Measurements from ENCODE around the gene LGALS7B. TPM values are rescaled to one million over a fixed set of nuclear protein-coding genes. Genes with fewer than 3 reads are reported as not detected.
"Not testable (repeated sequence)": the region's sequence is repeated elsewhere in the genome, so short reads cannot be mapped to it uniquely, and the experiment has no call there.

LGALS7B gene
- polyA plus RNA-seq (ENCODE audit: insufficient read length) = 5.4 TPM

DNA sequence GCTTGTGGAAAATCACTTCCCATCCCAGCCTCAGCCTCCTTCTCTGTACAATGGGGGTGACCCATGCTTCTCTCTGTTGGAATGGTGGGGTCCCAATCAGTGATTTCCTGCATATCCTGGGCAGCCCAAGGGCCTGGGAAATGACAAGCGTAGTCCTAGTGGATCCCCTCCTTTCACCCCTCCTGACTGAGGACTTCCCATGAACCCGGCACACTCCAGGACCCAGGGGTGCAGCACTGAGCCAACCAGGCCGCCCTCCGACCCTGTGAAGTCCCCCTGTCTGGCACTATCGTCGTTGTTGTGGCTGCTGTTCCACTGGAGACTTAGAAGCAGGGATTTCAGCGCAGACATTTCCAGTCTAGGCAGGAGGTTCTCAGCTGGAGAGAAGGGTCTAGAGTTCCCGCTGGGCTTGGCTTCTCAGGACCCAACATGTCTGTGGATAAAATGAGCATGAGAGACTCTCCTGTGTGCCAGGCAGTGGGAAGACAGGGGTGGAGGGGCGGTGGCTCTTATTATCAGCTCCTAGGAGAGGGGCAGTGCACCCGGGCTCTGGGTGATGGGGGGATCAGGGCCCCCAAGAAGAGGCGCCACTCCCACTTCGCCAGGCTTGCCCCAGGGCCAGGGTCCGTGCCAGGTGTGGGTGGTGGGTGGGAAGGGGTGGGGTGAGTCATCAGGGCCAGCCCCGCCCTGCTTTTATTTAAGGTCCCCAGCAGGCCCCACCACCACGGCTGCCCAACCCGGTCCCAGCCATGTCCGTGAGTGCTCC is at the start of gene LGALS7B:
Gene LGALS7B, plus strand, starts transcription at position 723 of the 766 bp plus-strand sequence. Its CDS starts 27 bp downstream, at position 750.
- no peak for DNase-seq

DNA sequence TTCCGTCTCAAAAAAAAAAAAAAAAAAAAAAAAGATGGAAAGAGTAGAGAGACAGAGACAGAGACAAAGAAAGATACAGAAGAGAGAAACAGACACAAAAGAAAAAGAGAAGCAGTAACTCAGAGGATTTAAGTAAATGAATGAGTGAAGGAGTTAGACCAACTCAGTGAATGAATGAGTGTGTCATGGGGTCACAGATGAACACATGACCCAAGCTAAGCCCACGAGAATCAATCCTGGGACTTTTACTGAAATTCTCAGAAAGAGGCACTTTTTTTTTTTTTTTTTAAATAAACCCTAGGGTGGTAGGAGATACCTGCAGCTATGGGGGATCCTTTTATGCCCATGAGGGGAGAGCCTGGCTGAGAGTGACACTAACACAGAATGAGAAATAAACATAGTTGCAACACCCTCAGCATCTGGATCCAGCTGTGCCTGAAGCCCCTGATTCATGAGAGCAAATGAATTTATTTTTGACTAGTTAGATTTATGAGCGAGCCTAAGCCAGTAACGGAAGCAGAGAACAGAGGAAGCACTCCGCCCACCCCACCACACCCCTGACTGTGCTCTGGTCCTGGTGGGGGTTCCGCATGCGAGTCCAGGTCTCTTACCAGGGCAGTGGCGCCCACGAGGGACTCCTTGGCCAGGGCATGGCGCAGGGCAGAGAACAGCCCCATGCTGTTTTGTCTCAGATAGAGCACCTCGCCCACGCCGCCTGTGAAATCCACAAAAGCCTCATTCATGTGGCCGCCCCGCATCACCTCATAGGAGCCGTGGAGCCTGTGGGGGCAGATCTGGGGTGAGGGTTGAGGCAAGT is 49.4 kb upstream of the LGALS7B start:
- DNase-seq = no peak

DNA sequence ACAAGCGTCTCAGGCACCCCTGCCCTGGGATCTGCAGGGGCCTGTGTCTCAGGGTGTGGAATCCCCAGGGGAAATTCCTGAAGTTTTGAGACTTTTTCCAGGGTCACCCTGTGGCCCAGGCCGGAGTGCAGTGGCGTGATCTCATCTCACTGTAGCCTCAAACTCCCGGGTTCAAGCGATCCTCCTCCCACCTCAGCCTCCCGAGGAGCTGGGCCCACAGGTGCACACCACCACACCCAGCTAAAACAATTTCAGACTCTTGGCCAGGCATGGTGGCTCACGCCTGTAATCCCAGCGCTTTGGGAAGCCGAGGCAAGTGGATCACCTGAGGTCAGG is 48.8 kb upstream of the LGALS7B start:
- DNase-seq = no peak

DNA sequence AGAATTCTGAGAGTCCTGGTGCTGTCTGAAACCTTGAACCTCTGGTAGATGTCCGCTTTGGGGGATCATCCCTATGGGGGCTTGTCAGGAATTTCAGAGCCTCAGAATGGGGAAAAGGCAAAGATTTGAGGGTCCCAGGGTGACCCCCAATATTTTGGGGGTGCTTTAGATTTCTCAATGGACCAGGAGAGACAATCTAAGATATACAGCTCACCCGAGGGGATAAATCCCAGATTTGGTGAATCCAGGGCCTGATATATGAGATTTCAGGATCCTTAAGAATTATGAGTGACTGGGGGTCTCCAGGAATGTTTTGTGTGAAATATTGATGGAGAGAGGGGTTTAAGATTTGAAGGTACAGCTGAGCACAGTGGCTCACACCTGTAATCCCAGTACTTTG is 48.1 kb upstream of the LGALS7B start:
- DNase-seq = no peak

DNA sequence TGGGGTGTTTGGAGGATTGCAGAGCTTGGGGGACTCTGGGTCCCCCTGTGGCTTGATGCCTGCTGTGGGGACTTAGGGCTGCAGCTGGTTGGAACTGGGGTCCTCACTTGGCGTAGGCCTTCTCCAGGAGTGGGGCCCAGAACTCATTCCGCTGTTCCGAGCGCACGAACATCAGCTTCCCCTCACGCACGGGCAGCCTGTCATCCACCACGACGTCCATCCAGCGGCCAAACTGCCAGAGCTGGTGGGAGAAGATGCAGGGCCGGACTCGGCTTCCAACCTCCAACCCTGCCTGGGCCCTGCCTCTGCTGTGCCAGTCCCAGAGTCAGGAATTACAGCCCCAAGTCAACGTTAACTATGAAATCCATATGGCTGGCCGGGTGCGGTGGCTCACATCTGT is 47.3 kb upstream of the LGALS7B start:
- no peak for DNase-seq

DNA sequence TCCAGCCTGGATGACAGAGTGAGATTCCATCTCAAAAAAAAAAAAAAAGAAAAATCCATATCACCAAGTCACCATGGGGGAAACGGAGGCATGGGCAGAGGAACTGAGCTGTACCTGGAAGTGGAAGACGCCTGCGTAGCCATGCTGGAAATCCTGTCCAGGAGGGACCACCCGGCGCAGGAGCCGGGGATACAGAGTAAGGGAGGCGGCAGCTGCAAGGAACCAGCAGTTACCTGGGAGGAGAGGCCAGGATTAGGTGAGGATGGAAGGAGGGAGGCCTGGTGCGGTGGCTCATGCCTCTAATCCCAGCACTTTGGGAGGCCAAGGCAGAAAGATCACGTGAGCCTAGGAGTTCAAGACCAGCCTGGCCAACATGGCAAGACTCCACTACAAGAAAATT is 46.7 kb upstream of the LGALS7B start:
- no peak for DNase-seq

DNA sequence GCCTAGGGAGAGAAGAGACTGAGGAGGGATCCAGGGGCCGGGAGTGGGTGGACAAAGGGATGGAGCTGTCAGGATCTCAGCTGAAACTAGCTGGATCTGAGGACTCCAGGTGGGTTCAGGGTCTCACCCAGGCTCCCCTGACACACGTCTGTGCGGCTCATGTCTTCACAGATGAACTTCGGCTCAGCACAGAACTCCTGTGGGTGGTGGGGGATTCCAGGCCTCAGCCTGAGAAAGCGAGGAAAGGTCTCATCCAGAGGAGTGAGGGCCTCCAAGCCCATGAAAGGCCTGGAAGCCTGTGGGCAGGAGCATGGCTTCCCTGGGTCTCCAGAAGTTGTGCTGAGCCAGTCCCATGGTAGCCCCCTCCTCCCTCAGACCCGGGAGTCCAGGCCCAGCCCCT is 46.1 kb upstream of the LGALS7B start:
- no peak for DNase-seq

DNA sequence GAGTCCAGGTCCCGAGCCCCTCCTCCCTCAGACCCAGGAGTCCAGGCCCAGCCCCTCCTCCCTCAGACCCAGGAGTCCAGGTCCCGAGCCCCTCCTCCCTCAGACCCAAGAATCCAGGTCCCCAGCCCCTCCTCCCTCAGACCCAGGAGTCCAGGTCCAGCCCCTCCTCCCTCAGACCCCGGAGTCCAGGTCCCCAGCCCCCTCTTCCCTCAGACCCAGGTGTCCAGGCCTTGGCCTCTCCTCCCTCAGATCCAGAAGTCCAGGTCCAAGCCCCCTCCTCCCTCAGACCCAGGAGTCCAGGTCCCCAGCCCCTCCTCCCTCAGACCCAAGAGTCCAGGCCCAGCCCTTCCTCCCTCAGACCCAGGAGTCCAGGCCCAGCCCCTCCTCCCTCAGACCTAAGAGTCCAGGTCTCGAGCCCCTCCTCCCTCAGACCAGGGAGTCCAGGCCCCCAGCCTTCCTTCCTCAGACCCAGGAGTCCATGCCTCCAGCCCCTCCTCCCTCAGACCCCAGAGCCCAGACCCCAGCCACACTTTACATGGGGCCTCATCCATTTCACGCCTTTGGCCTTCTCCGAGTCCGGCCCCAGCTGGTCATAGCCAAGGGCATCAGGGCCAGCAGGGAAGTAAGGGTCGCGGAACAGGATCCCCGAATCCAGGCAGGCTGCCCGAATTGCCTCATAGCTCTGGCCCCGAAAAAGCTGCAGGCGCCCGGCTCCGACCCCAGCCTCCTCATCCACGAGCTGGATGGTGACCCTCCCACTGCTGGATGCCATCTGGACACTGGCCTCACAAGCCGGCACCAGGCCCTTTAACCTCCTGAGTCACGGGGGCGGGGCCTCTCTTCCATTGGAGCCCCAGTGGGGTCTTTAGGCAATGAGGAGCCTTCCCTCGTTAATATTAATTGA is 45.4 kb upstream of the LGALS7B start:
- no peak for DNase-seq

DNA sequence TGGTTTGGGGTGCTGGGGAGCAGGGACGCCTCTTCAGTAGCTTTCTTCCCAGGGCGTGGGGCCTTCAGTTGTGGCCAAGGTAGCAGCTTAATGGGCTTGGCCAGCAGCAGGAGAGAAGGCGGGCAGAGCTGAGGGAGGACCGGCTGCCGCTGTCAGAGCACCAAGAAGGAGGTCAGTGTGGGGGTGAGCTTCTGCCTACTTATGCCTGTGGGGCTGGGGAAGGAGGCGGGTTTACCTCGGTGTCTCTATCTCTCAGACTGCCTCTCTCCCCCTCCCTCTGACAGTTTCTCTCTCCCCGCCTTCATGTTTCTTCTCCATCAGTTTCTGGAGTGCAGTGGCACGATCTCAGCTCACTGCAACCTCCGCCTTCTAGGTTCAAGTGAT is 44.7 kb upstream of the LGALS7B start, which contains the start of gene CAPN12:
Gene CAPN12, minus strand, starts transcription at position 177 of the 384 bp plus-strand sequence. CDS start 309 bp downstream, outside the sequence.
- no peak for DNase-seq

DNA sequence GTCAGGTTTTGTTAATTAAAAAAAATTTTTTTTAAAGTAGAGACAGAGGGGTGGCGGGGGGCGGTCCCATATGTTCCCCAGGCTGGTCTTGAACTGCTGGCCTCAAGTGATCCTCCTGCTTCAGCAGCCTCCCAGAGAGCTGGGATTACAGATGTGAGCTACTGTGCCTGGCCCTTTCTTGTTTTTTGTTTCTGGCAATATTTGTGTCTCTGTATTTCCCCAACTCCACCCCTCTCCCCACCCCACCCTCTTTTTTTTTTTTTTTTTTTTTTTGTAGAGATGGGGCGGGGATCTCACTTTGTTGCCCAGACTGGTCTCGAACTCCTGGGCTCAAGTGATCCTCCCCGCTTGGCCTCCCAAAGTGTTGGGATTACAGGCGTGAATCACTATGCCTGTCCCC is 44.1 kb upstream of the LGALS7B start:
- DNase-seq = no peak

DNA sequence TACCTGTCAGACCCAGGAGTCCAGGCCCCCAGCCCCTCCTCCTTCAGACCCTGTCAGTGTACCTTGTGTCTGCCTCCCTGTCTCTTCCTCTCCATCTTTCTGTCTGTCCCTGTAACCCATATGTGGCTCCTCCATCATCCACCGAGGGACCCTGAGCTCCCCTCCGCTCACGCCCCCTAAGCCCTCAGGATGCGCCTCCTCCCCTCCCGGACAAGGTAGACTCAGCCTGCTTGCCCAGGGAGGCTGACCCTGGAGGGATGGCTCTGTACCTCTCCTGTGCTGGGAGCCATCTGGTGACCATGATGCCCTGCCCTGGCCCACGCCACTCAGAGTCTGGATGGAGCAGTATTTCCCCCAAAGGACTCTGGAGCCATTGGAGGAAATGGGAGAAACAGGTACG is 43.7 kb upstream of the LGALS7B start:
- DNase-seq = no peak

DNA sequence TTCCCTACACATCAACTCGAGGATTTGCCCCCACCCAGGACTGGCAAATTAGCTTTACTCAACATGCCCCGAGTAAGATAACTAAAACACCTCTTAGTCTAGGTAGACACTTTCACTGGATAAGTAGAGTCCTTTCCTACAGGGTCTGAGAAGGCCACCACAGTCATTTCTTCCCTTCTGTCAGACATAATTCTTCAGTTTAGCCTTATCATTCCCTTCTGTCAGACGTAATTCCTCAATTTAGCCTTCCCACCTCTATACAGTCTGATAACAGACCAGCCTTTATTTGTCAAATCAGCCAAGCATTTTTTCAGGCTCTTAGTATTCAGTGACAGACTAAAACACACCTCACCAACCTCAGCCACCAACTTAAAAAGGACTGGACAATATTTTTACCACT is 35.2 kb upstream of the LGALS7B start:
- DNase-seq = not testable (repeated sequence)

DNA sequence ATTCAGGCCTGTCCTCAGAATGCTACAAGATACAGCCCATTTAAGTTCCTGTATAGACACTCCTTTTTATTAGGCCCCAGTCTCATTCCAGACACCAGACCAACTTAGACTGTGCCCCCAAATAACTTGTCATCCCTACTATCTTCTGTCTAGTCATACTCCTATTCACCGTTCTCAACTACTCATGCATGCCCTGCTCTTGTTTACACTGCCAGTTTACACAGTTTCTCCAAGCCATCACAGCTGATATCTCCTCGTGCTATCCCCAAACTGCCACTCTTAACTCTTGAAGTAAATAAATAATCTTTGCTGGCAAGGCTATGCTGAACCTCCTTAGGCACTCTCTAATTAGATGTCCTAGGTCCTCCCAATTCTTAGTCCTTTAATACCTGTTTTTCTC is 34.8 kb upstream of the LGALS7B start:
- not testable (repeated sequence) for DNase-seq

DNA sequence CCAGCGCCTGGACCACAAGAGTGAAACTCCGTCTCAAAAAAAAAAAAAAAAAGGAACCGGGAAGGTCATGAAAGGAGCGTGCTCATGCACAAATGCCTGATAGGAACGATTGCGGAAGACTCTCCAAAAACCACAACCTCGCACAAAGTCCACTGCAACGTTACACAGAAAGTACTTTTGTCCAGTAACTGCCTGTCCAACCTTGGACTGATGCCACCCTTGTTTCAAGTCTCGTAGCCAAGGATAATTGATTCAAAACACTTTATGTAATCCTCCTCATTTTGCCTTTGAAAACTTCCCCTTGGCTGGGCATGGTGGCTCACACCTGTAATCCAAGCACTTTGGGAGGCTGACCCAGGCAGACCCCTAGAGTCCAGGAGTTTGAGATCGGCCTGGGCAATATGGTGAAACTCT is 29.4 kb upstream of the LGALS7B start:
- no peak for DNase-seq

DNA sequence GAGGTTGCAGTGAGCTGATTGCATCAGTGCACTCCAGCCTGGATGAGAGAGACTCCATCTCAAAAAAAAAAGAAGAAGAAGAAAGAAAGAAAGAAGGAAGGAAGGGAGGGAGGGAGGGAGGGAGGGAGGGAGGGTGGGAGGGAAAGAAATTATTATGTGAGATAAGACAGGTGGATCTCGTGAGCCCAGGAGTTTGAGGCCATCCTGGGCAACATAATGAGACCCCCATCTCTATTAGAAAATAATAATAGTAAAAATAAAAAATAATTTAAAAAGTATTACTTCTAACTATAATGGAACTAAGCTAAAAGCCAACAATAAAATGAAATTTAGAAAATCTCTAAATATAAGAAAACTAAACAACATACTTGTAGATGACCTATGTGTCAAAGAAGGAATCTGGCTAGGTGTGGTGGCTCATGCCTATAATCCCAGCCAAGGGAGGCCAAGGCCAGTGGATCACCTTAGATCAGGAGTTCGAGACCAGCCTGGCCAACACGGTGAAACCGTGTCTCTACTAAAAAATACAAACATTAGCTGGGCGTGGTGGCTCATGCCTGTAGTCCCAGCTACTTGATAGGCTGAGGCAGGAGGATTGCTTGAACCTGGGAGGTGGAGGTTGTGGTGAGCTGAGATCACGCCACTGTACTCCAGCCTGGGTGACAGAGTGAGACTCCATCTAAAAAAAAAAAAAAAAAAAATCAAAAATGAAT is 28.0 kb upstream of the LGALS7B start:
- DNase-seq = not testable (repeated sequence)

DNA sequence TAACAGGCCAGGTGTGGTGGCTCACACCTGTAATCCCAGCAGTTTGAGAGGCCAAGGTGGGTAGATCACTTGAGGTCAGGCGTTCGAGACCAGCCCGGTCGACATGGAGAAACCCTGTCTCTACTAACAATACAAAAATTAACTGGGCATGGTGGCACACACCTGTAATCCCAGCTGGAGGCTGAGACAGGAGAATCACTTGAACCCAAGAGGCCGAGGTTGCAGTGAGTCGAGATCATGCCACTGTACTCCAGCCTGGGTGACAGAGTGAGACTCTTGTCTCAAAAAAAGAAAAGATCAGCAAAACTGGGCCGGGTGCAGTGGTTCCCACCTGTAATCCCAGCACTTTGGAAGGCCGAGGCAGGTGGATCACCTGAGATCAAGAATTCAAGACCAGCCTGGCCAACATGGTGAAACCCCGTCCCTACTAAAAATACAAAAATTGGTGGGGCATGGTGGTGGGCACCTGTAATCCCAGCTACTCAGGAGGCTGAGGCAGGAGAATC is 27.1 kb upstream of the LGALS7B start:
- DNase-seq = not testable (repeated sequence)

DNA sequence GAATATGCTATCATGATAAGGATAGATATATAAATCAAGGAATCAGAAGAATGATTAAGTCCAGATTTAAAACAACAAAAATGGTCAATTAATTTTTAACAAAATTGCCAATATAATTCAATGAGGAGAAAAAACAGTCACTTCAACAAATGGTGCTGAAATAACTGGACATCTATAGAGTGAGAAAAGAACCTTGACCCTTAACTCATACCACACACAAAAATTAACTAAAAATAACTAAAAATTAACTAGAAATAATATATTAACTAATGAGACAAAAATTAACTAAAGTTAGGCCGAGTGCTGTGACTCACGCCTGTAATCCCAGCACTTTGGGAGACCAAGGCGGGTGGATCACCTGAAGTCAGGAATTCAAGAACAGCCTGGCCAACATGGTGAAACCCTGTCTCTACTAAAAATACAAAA is 25.2 kb upstream of the LGALS7B start:
- no peak for DNase-seq

DNA sequence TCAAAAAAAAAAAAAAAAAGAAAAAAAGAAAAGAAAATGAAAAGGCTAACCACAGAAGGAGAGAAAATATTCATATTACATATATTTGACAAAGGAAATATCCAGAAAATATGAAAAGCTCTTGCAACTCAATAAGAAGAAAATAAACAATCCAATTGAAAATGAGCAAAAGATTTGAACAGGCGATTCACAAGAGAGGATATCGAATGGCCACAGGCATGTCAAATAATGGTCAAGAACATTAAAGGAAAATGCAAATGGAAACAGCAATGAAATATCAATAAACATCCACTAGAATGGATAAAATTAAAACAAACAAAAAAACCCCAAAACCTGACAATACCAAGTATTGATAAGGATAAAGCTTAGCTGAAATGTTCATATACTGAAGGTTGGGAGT is 23.8 kb upstream of the LGALS7B start:
- DNase-seq = no peak

DNA sequence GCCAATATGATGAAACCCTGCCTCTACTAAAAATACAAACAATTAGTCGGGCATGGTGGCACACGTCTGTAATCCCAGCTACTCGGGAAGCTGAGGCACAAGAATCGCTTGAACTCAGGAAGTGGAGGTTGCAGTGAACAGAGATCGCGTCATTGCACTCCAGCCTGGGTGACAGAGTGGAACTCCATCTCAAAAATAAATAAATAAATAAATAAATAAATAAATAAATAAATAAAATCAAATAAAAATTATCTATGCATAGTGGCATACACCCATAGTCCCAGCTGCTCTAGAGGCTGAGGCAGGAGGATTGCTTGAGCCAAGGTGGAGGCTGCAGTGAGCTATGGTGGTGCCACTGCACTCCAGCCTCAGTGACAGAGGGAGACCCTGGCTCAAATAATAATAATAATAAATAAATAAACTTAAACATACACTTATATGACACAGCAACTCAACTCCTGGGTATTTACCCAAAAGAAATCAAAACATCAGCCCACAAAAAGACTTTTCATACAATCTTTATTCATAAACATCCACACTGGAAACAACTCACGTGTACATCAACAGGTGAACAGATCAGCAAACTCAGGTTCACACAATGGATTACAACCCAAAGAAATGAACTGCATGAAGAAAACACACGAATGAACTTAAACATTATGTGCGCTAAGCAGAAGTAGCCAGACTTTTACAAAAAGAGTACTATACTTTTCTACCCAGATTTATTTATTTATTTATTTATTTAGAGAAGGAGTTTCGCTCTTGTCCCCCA is 22.5 kb upstream of the LGALS7B start:
- no peak for DNase-seq

DNA sequence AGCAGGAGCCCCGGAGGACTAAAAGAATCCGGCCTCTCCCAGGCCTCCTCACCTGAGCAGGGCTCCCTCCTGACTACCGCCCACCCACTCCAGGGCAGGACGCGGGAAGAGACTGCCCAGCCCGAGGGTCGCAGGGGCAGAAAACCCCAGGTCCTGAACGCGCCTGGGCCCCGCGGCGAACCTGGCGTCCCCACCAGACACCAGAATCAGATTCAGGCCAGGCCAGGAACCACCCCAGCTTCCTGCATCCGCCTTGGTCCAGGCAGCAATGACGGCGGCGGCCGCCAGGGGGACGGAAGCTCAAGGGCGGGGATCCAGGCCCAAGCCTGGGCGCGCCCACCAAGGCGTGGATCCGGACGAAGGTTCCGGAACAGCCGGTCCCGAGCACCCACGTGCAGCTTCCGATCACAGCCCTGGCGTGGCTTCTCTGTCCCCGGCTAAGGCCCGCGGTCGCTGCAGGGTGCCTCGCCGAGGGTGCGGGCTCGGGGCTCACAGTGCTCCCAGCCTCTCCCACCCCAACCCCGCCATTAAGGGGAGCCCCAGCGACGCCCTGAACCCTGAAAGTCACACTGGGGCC is 19.3 kb upstream of the LGALS7B start:
- peak; percentile 89 for DNase-seq
